Measurements from ENCODE around the gene BIRC5.
"Not testable (repeated sequence)": the region's sequence is repeated elsewhere in the genome, so short reads cannot be mapped to it uniquely, and the experiment has no call there.

Gene BIRC5

DNA sequence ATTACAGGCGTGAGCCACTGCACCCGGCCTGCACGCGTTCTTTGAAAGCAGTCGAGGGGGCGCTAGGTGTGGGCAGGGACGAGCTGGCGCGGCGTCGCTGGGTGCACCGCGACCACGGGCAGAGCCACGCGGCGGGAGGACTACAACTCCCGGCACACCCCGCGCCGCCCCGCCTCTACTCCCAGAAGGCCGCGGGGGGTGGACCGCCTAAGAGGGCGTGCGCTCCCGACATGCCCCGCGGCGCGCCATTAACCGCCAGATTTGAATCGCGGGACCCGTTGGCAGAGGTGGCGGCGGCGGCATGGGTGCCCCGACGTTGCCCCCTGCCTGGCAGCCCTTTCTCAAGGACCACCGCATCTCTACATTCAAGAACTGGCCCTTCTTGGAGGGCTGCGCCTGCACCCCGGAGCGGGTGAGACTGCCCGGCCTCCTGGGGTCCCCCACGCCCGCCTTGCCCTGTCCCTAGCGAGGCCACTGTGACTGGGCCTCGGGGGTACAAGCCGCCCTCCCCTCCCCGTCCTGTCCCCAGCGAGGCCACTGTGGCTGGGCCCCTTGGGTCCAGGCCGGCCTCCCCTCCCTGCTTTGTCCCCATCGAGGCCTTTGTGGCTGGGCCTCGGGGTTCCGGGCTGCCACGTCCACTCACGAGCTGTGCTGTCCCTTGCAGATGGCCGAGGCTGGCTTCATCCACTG, at the start of gene BIRC5:
TSS of gene BIRC5 (plus strand) at position 238 of the 690 bp plus-strand sequence. CDS start at position 302, 64 bp downstream.
- DNase-seq, result peak; percentile 86 to 89

GRCh38 chr17:78164748-78165607, 49.1 kb upstream of the BIRC5 start:
- DNase-seq, result no peak

DNA sequence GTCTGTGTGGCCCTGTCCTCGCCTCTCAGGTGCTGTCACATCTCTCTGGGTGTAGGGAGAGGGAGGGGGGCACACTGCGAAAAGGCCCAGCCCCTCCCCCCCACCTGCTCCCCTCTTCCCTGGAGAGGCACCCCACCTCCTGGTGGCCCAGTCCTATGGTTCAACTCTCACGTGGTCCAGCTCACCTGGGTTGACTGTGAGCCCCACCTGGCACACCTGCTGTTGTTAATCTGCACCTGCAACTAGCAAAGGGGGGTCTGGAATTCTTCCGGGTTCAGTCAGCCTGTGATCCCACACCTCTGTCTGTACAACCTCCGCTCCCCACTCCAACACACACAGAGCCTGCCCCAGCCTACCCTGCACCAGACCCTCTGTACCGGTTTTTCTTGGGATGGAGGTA, 47.6 kb upstream of the BIRC5 start:
- DNase-seq, result no peak

DNA sequence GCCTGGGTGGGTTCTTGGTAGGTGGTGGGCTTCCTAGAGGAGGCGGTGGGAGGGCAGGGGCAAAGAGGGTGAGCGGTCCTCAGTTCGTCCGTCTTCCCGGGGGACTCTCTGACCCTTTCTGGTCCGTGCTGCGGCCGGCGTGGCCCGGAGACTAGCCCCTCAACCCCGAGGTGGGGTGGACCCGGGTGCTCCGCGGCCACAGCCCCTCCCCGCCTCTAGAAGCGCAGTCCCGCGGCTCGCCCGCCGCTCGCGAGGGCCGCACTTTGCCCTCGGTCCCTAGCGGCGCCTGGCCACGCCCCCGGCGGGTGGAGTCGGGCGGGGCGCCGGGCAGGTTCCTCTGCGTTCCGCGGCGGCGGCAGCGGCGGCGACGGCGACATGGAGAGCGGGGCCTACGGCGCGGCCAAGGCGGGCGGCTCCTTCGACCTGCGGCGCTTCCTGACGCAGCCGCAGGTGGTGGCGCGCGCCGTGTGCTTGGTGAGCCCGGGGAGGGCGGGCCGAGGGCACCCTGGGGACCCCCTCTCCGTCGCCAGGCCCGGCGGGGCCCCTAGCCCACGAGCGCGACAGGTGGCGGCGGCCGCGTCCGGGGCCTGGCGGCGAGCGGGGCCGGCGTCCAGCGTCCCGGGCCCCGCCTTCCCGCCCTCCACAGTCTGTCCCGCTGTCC, 45.7 kb upstream of the BIRC5 start, which contains the start of gene SYNGR2:
TSS of gene SYNGR2 (plus strand) at position 340 of the 661 bp plus-strand sequence. CDS start at position 376, 36 bp downstream.
- DNase-seq, result peak; percentile 85 to 90

- peak; percentile 63 to 78 for DNase-seq
These were observed 44.9 kb upstream of the BIRC5 start for GRCh38 chr17:78168903-78169793.

DNA sequence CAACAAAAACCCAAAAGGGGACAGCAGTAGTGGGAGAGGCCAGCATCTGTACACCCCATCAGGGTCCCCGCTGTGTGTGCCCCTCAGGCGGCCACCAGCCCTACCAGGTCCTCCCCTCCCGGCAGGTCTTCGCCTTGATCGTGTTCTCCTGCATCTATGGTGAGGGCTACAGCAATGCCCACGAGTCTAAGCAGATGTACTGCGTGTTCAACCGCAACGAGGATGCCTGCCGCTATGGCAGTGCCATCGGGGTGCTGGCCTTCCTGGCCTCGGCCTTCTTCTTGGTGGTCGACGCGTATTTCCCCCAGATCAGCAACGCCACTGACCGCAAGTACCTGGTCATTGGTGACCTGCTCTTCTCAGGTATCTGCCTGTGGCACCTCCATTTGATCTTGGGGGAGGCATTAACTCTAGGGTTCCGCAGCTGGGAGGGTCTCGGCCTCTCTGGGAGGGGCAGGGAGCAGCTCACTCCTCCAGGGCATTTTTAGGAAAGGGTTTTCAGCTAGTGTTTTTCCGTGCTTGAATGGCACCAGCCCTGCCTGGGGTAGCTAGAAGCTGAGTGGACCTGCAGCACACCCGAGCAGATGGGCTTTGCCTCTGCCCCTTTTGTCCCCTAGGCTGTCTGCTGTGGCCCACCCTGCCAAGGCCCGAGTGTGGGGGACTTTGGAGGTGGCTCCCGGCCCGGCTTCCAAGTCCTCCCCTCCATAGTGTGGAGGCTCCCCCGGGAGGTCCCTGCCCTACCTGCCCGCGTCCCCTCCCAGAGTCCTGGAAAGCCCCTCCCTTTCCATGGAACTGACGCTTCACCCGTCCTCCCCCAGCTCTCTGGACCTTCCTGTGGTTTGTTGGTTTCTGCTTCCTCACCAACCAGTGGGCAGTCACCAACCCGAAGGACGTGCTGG, 43.1 kb upstream of the BIRC5 start:
- no peak for DNase-seq

- not testable (repeated sequence) for DNase-seq
These were observed 42.3 kb upstream of the BIRC5 start for GRCh38 chr17:78171591-78172248.

- peak in 1 of 2 donors; percentile 45 for DNase-seq
These were observed 41.6 kb upstream of the BIRC5 start for GRCh38 chr17:78172249-78173051.

DNA sequence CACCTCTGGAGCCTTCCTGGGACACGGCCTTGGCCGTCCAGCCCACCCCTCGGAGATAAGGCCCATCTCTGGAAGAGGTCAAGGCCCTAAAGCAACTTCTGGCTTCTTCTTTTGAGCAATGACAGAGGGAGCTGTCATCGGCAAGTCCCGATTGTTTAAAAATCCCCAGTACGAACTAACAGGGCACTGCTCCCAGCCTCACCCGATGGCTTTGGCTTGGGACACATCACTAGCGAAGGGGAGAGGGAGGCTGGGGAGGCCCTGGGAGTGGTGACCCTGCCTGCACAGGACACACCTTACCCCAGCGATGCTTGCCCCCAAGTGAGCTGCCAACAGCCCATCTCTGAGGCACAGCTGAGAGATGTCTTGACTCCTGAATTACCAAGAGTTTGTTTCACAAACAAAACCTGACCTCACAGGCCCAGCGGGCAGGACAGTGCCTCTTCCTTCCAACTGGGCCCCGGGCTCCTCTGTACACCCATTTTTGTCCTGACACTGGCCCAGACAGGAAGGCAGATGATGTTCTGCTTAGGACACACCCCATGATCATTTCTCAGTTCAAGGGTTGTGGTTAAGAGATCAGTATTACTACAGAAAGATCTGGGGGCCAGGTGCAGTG, 40.8 kb upstream of the BIRC5 start:
- DNase-seq, result peak; percentile 23 to 53

- DNase-seq, result peak in 1 of 2 donors; percentile 58
These were observed 39.6 kb upstream of the BIRC5 start for GRCh38 chr17:78174346-78174869.

- DNase-seq, result no peak
These were observed 39.0 kb upstream of the BIRC5 start for GRCh38 chr17:78174870-78175642.

DNA sequence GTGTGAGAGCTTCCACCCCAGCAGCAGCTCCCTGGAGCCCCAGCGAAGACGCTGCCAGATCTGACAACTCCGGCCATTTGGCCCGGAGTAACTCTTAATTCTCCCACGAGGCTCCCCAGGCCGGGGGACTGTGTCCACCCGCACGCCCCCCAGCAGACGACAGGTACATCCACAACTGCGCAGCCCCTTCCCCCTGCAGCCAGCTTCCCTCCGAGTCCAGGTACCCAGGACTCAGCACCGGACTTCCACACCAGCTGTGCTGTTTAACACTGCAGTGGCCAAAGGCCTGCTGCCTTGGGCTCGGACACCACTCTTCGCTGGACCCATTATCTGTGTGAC, 38.4 kb upstream of the BIRC5 start:
- no peak for DNase-seq

- DNase-seq, result peak; percentile 77 to 83
These were observed 37.5 kb upstream of the BIRC5 start for GRCh38 chr17:78176548-78177025.

DNA sequence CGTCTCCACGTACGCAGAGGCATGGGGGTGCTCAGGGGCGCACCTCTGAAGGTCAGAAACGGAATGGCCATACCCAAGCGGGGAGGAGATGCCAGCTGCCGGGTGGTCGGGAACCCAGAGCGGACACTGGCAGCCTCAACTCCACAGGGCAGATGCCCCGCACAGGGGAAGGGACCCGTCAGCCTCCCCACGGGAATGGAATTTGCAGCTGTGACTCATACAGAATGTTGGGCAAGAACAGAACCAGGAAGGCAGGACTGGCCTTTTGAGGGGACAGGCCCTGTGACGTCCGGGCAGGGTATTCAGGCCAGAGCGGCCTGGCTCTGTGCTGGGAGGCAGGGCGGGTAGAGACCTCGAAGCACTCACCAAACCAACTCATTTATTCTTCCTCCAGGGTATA, 34.7 kb upstream of the BIRC5 start:
- DNase-seq, result no peak

- DNase-seq, result no peak
These were observed 34.0 kb upstream of the BIRC5 start for GRCh38 chr17:78180083-78180482.

- DNase-seq, result no peak
These were observed 33.5 kb upstream of the BIRC5 start for GRCh38 chr17:78180508-78180907.

DNA sequence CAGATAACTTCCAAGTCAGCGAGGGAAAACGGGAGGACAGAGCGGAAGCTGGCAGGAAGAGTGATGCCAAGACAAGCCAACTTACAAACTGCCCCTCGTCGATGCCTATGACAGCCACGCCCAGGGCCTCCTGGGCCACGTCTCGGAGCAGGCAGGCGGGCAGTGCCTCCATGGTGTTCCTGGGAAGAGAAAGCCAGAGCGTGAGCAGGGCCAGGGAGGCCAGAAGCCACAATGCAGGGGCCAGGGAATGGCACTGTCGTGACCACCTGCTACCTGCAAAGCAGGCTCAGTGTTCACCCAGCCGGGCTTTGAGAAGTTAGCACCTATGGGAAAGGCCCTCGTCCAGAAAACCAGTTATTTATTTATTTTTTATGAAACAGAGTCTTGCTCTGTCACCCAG, 31.5 kb upstream of the BIRC5 start:
- no peak for DNase-seq

DNA sequence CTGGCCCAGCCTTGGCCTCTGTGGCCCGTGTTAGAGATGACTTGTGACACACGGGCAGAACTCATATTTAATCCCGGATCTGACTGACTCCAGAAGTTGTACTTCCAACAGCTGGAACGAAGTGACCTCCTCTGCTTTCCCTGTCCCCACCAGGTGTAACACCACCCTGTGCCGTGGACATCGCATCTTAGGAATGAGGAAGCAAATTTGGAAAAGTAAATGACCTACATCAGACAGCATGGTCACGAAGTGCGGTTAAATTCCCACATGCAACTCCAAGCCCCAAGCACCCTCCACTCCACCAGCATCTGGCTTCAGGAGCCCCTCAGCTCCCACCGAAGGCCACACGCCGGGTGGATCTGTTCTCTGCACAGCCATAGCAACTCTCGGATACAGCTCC, 30.1 kb upstream of the BIRC5 start:
- no peak for DNase-seq

Data from CD4-positive, alpha-beta T cell treated with Interferon alpha-2 for 1 hour (primary cell).